Hematopoietic multipotent progenitor cell treated with erythropoietin and hydrocortisone succinate and interleukin-3 and kit ligand, for 8 days (in vitro differentiated cells): ENCODE measurements around the gene ARAP1.

Source experiments
- DNase-seq: peaks from one replicate; pipeline ENCODE4 v3.0.0-alpha.2; 2015

ARAP1 gene

DNA sequence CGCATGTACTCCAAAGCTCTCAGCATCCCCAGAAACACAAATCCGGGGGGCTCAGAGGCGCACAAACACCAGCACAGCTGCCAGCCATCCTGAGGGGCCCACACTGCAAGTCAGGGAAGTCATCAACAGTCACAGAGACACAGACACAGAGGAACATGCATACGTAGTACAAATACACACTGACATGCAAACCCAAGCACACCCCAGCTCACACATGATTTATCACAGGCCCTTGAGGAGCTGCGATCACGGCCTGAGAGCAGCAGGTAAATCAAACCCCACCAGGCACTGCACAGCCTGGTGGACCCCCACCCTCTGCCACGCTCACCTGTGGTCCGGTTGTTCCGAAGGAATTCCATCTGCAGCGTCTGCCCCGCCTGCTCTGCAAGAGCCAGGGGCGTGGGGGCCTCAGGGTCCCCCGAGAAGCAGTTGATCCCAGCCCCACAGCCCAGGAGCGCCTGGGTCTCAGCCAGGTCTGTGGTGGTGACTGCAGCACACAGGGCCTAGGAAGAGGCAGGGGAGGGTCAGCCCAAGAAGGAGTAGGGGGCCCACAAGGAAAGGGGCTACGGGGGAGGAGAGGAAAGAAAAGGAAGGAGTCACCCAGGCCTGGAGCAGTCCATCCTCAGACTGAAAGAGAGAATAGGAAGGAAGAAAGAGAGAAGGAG, 49.5 kb downstream of the ARAP1 start:
- no peak for DNase-seq

DNA sequence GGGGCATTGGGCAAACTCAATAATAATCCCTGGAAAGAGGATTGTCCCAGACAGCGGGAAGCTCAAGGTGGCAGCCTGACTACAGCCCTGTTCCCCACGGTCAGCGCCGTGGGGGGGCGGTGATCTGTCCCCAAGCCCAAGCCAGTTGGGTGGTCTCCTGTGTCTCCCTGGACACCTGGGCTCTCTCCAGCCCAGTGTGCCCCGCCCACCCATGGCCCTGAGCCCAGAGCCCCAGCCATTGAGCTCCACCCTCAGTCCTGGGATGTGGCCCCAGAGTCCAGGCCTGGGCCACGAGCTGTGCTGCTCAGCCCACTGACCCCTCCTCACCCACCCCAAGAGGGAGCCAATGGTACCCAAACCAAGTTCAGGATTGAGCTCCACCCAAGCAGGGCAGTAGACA, 50.1 kb downstream of the ARAP1 start:
- DNase-seq, result no peak

DNA sequence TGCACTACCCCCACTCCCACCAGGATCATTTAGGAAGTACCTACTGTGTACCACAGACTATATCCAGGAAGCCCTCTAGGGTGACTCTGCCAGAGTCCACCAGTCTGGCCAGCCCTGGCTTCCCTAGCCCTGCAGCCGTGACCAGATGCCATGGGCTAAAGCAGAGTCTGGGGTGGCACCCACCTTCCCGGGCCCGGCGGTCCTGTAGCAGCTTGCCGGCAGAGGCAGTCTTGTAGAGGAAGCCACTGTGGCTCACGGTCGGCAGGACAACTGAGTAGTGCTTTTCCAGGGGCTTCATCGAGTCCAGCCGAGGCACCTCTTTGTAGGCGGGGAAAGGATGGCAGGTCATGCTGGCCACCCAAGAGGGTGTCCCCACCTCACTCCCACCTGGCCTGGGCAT, 50.7 kb downstream of the ARAP1 start:
- no peak for DNase-seq

- DNase-seq, result no peak
Measured at GRCh38 chr11:72700146-72700545, 52.1 kb downstream of the ARAP1 start.

DNA sequence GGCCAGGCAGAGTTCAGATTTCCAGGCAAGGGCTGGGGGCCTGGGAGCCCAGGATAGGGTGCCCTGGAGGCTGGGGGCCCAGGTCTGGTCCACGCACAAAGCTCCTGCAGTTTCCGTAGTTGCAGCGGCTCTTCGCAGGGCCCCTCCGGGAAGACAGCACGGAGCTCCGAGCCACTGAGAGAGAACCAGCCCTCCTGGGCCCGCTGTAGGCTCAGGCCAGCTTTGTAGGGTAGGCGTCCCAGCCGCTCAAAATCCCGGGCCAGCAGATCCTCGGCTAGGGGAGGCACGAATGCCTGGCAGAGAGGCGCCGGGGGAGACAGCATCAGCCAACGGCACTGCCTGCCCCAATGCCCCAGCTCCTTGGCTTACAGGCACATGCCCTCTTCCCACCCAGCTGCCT, 54.4 kb downstream of the ARAP1 start:
- DNase-seq, result no peak

GRCh38 chr11:72696866-72697700, 55.1 kb downstream of the ARAP1 start:
- DNase-seq, result no peak

DNA sequence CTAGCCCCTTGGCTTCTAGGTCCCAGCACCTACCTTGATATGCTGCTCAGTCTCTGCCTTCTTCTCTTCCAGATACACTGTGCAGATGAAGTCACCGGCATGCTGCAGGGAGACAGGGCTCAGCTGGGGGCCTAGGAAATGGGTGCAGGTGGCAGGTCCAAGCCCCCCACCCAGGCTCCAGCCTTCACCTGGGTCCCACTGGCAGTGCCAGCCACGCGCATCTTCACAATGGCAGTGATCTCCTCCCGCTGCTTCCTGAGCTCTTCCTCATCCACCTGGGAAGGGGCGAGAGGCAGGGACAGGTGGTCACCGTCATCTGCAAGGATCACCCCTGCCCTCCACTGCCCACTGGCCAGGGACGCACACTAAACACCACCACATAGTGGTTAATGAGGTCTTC, 56.9 kb downstream of the ARAP1 start:
- no peak for DNase-seq

- no peak for DNase-seq
Measured at GRCh38 chr11:72693271-72693968, 58.8 kb downstream of the ARAP1 start.

DNA sequence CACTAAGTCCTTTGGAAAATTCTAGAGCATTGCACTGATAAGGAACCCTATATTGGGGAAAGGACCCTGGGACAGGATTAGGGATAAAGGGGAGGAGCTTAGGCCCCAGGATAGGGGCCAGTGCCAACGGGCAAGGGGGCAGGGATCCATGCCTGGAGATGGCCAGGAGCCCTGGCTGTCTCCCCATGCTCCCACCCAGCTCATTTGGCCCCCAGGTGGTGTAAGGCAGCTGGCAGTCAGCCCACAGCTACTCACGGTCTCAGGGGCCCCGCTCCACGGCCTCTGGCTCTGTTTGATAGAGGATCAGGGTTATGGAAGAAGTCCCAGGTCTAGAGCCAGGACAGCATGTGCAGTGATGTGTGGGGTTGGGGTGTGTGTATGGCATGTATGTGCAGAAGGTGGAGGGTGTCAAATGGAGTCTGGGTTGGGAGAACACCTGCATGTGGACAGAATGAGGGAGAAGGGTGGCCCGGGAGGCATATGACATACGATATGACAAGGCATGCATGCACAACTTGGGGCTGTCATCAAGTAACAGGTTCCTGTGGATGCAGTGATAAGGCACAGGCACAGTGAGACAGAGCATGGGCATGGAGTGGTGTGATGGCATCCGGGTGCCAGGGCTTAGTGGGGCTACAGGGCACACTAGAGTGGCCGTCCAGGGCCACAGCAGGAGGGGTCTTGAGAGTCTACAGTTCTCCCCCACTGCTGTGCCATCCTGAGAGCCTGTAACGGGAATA, 59.5 kb downstream of the ARAP1 start:
- DNase-seq, result no peak

- DNase-seq, result no peak
Measured at GRCh38 chr11:72690166-72690565, 62.0 kb downstream of the ARAP1 start.

- no peak for DNase-seq
Measured at GRCh38 chr11:72688929-72689328, 63.3 kb downstream of the ARAP1 start.

DNA sequence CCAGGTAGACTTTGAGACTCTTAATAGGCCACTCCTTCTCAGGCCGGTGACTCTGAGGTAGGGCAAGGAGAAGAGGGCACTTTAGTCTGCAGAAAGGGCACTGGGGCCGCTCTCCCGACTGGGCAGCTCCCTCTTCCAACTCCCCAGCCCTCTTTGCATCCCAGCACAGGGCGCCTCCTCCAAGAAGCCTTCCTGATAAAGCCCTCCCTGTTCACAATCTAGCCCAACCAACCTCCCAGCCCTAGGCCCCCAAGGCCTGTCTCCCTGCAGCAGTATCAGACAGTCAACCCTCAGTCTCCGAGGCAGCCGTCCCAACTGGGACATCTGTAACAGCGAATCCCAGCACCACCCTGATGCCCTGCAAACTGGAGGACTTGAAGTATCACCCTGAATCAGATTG, 63.7 kb downstream of the ARAP1 start:
- DNase-seq, result no peak

GRCh38 chr11:72687326-72687725, 64.9 kb downstream of the ARAP1 start:
- no peak for DNase-seq

DNA sequence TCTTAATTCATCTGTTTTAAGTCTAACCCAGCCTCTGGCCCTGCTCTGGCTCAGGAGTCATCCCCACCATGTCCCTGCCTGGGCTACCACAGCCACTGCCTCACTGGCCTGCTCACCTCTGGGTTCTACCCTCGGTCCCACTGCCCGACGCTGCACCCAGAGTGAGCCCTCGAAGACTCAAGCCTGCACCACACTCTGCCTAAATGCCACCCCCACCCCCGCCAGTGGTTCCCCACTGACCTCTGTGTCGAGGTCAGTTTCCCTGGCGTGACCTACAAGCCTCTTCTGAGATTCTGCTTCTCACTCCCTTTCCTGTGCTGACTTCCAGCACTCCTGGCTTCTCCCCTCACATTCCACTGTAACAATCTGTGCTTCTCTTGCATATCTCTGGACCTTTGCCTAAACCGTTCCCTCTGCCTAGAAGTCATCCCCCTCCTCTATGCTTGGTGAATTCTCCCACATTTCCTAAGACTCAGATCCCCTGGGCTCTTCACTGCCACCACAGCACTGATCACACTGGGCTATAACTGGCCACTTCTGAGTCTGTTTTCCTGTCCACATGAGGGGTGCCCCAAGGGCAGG, 65.5 kb downstream of the ARAP1 start:
- no peak for DNase-seq

- DNase-seq, result peak; percentile 24
Measured at GRCh38 chr11:72685560-72686480, 66.4 kb downstream of the ARAP1 start.

GRCh38 chr11:72684236-72684912, 67.8 kb downstream of the ARAP1 start:
- DNase-seq, result peak; percentile 58

DNA sequence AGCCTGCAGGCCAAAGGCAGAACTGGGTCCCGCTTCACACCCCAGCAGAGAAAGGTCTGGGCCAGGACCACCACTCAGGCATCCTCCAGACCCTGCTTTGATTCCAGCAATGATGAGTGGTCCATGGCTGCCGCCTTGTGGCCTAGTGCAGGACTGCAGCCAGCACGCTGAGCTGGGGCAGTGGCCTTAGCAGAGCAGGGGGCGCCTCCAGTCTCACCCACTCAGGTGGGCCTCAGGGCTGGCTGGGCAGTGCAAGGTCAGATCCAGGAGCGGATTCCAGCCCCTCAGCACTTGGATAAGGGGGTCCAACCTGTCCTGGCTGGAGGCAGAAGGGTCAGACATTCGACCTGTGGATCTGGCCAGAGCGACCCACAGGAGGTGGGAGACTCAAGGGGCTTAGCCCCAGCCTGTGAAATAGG, 68.4 kb downstream of the ARAP1 start:
- peak; percentile 49 for DNase-seq

DNA sequence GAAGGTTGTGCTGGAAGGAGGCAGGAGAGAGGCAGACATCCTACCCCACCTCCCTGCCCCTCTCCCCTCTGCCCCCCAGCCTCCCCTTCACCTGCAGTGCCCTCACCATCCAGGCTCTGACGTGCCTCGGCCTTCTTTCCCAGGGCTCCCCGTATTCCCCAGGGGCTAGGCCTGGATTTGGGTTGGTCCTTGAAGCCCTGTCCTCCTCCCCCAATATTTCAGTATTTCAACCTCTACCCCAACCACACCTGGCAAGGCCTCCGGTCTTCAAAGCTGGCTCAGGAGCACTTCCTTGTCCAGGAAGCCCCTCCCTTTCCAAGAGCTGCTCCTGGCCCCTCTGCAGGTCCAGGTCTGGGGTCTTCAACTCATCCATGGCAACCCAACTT, 69.4 kb downstream of the ARAP1 start:
- no peak for DNase-seq

DNA sequence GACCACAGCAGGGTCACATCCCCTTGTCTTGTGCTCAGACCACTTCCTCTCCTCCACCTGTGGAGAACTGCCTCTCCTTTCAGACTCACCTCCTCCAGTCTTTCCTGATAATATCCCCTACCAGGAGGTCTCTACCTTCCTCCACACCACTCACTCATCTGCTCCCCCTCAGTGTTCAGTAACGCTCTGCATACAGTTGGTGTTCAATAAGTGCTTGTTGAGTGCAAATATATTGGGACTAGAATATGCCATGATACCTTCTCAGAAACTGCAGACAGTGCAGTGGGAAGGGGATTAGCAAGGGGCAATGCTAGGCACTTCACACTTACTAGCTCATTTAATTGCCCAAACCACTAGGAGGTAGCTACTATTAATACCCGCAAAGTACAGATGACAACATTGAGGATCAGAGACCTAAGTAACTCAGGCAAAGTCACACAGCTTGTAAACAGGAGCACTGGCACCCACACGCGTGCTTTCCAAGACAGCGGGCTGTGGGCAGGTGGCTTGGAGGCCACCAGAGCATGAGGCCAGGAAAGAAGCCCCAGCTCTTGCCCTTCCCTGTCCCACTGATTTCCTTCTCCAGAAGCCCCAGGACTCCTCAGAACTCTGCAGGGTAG, 69.9 kb downstream of the ARAP1 start:
- DNase-seq, result no peak
